Sciatic nerve (tissue), 2 donors: ENCODE data around the gene FANK1. TPM values are rescaled to one million over a fixed set of nuclear protein-coding genes. Genes with fewer than 3 reads are reported as not detected.
"Not testable (repeated sequence)": the region's sequence is repeated elsewhere in the genome, so short reads cannot be mapped to it uniquely, and the experiment has no call there.

Experiments
- ATAC-seq: fragments of 200-7000 bp; cut with Tn5 transposase; one replicate; pipeline ENCODE4 v1.9.1; 2020; ENCODE audit warnings: mild to moderate bottlenecking, moderate library complexity
- DNase-seq: peaks from one replicate; pipeline ENCODE4 v3.0.0-alpha.2; 2020; ENCODE audit warnings: low spot score
- intact Hi-C: fragments of 100-400 bp; cut with DNase I; formaldehyde crosslinking; loops from one replicate; pipeline ENCODE4 v1.14.2; 2022
- total RNA-seq: library from RNA; stranded (reverse); fragmentation: NEBNext Ultra II Directional; extraction: Animal tissue kit (Norgen Biotek cat#: 25700); gene quantifications from one replicate; pipeline ENCODE4 v1.2.1, GENCODE V29; 2021
- donor health status: DM: no; HTN: no; CAD: no.
- donor health status: DM: no; HTN: no; CAD: no.

Gene FANK1
- total RNA-seq, 1 donor from 2014 or later: 2.1 TPM

DNA sequence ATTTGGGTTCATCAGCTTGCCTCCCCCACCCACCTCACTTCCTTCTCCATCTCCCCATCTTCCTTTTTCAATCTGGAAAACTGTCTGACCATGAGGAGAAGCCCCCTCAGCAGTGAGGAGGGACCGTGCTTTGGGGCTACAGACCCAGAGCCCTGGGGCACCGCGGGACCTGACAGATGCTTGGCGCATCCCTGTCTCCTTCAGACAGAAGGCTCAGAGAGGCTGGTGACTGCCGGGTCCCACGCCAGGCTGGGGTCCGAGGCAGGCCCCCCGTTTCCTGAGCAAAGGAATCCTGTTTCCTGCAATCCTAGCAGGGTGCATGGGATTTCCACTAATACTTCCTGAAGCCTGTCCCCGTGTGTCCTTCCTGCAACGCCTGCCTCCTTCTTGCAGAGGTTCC is 147.0 kb downstream of the FANK1 start:
- DNase-seq (no peak), ATAC-seq (no peak)
- intact Hi-C loops: no loop called here

DNA sequence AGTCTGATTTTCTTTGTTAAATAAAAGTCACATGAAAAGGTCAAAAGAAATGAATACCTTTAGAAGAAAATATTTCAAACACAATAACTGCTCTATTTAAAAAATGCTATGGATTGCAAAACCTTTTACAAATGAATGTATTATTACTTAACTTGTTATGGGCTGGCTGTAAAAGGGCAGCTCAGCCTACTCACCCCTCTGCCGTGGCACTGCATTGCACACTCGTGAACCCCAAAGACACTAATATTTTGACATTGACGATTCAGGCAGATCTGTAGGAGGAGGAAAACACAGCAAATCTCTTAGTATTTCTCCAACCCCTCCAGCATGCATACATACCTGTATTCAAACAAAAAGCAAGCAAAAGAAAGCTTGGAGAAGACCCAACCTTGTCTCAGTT is 149.5 kb downstream of the FANK1 start:
- DNase-seq (no peak), ATAC-seq (no peak)
- intact Hi-C loops: no loop called here

DNA sequence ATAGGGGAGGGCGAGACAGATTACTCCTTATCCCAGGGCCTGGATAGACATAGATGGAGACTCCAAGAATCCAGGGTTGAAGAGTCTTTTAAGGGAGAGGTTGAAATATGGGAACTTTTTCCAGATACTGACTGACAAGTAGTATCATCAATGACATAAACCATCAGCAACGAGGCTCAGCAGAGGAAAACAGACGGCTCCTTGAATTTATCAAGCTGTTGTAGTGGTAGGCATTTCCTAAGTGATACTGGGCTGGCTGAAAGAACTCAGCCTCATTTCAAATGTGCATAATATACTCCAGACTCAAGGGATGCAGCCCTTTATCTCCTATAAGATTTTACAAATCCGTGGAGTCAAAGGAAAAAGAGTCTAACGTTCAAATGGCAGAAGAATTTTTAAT is 150.5 kb downstream of the FANK1 start:
- intact Hi-C loops: no loop called here
- no peak for ATAC-seq
- no peak for DNase-seq

DNA sequence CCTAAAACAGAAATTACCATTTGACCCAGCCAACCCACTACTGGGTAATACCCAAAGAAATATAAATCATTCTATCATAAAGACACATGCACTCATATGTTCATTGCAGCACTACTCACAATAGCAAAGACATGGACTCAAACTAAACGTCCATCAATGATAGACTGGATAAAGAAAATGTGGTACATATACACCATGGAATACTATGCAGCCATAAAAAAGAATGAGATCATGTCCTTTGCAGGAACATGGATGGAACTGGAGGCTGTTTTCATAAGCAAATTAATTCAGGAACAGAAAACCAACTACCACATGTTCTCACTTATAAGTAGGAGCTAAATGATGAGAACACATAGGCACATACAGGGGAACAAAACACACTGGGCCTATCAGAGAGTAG is 151.4 kb downstream of the FANK1 start:
- DNase-seq, ATAC-seq, intact Hi-C loops: not testable (repeated sequence)

DNA sequence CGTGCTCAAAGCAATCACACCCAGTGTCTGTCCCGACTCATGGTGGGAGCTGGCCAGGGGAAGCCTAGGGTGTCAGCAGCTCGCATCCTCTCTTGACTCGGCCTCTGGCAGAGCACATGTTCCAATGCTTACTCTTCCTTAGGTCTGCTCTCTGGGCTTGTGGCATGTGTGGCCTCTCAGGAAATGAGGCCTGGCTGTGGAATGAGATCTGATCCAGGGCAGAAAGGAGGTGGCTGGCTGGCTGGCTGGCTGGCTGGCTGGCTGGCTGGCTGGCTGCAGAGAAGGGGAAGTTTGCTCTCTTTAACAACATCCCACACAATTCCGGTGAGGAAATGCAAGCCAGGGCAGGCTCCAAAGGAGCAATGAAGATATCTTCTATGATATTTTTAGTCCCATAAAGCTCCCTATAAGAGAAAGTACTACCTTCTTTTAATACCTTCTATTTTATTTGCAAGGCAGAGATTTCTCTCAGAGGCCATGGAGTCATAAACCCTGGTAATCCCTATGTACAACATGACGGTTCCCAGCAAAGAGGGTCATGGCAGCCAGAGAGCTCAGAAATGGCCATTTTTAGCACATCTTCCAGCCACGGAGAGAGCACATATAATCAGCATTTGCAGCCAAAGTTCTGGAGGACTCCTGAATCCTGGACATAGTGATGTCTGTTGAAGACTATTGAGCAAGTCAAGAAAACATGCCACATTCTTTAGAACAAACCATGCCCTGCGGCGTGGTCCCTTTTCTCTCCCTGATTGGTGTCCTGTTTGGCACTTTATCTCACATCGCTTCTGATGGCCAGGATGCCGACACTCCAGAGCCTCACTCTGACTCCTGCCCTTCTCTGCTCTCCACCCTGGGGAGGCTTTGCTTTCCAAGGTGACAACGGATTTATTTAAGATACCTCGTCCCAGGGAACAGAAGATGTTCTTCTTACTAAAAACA is 153.7 kb downstream of the FANK1 start:
- intact Hi-C loops: no loop called here
- no peak for DNase-seq
- peak; percentile 36 for ATAC-seq

DNA sequence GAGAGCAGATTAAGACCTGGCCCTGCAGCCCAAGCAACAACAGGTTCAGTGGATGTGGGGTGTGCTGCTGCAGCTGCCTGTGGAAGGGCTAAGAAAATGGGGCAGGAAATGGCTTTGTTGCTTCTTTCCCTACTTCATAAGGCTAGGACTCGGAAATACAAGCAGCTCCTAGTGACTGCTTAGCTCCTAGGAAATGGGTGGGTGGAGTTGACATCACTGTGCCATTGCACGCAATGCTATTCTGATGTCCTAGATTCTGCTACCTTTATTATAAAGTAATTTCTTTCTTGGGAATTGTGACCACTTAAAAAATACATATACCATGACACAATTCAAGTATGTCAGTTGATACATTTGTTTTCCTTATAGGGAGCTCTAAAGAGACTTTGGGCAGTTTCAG is 155.8 kb downstream of the FANK1 start:
- ATAC-seq (no peak), DNase-seq (no peak)
- intact Hi-C loops: no loop called here

DNA sequence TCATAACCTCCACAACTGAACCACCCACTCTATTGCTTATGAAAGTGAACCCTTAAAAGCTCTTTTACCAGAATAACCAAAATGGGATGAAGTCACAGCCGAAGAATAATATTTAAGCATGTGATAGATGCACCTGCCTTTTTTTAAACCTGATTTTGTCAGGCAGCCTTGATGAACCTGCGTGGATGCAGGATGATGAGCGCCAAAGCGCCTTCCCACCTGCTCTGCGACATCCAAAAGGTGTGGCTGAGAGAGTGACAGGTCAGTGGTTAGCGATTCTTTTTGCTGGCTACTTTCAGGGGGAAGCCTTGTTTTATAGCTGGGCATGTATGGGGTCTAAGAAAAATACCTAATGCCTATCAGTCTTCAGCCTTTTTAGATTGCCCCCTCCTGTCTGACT is 157.8 kb downstream of the FANK1 start:
- DNase-seq (no peak), ATAC-seq (no peak)
- intact Hi-C loops: no loop called here

DNA sequence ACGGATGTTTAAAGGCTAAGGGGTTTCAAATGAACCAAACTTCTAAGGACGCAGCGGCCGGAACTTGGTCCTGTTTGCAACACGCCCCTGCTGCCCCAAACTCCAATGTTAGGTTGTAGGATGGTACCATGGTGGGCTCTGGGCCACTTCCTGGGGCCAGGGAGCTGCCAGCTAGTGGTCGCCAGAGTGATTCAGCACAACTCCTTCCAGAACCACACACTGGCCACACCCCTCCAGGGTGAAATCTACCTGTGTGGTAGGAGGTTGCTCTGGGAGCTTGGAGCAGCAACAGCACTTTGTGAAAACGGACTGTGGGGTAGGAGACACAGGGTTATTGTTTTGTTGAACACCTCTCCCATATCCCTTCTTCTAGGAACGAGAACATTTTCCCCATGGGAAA is 161.1 kb downstream of the FANK1 start:
- ATAC-seq (no peak), DNase-seq (no peak)
- intact Hi-C loops: no loop called here

DNA sequence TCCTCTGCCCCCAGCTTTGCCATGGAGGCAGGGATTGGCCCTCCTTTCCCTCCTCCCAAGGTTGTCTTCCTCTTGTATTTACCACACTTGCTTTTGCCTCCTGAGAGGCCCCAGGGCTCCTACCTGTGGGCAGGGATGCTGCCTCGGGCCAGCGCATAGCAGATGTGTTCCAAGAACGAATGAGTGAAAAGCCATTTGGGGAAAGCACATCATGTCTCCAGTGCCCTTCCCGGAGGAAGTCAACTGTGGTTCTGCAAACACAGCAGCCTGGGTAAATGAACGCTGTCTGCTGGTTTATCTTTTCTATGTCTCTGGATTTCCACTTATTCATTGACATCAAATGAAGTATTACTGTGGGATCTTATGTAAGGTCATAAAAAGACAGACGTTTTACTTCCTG is 161.7 kb downstream of the FANK1 start:
- intact Hi-C loops: no loop called here
- DNase-seq (no peak), ATAC-seq (no peak)

DNA sequence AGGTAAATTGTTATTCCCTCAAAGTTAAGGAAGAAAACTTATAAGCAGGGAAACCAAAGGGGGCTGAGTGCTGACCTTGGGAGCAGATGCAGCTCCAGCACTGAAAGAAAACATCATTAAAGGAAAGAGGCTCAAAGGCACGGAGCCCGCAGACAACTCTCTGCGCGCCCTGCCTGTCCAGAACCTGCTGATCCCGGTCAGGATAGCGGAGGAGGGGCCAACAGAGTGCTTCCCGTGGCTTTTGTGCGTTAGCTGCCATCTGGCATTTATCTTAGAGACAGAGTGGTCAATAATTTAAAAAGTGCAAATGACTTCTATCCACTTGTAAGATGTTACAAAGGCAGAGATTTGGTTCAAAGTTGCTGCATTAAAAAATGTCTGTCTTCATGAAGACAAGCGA is 162.1 kb downstream of the FANK1 start:
- no peak for DNase-seq
- intact Hi-C loops: no loop called here
- ATAC-seq: no peak

Other genes with a start within 250 kb of the FANK1 start
- not detected for gene TEX36, start 213.4 kb upstream of the FANK1 start, total RNA-seq
- 28.6 TPM for gene EDRF1, start 176.9 kb upstream of the FANK1 start, total RNA-seq
- 0.31 TPM for gene MMP21, start 120.7 kb upstream of the FANK1 start, total RNA-seq
- gene UROS, start 73.3 kb upstream of the FANK1 start, total RNA-seq: 30.6 TPM
- gene BCCIP, start 73.0 kb upstream of the FANK1 start, total RNA-seq: 31.3 TPM
- gene DHX32, start 15.3 kb upstream of the FANK1 start, total RNA-seq: 20.8 TPM